ENCODE measurements around the gene BIRC2.

Gene BIRC2

GRCh38 chr11:102398297-102398696 is 51.3 kb downstream of the BIRC2 start:
- Histone ChIP-seq H2BK15ac (ENCODE audit: low read depth, poor library complexity, severe bottlenecking) (no peak overlapping the region), H3K27ac (ENCODE audit: low read length, poor library complexity, severe bottlenecking) (no peak overlapping the region), H2BK5ac (ENCODE audit: low read depth, low read length, poor library complexity, severe bottlenecking) (no peak overlapping the region), H3K18ac (ENCODE audit: low read depth in 1 of 2, low read length in 2 of 2) (no peak overlapping the region), H2AK5ac (ENCODE audit: low read length, severe bottlenecking) (no peak overlapping the region), H3K4me1 (ENCODE audit: control insufficient read depth, insufficient read depth, low read depth, low read length) (peaks cover 5% of the 10 kb centered on the region), H3K79me1 (replicated peaks; ENCODE audit: low read length, poor library complexity, severe bottlenecking) (peaks cover 16% of the 10 kb centered on the region), H4K8ac (ENCODE audit: low read length) (no peak overlapping the region), H2BK120ac (ENCODE audit: low read depth, low read length) (no peak overlapping the region), H3K9me3 (ENCODE audit: control insufficient read depth, low read length) (no peaks in the 10 kb centered on the region), H3K4me3 (ENCODE audit: insufficient read depth in 1 of 2, low read depth in 1 of 2, low read length in 2 of 2) (no peak overlapping the region), H3K14ac (ENCODE audit: low read length in 2 of 2) (no peak overlapping the region), H3K36me3 (ENCODE audit: control insufficient read depth in 1 of 2, insufficient read depth in 2 of 2, low read depth in 1 of 2, low read length in 2 of 2) (peaks cover 16 to 83% of the 10 kb centered on the region in 2 experiments), H3K9ac (ENCODE audit: low read length) (no peak overlapping the region), H3K23ac (ENCODE audit: low read length in 2 of 2) (no peak overlapping the region), H3K4me2 (ENCODE audit: low read length, poor library complexity, severe bottlenecking) (no peak overlapping the region), H2BK12ac (ENCODE audit: low read length in 2 of 2) (no peak overlapping the region), H4K91ac (ENCODE audit: low read length) (no peak overlapping the region), H3K27me3 (ENCODE audit: control insufficient read depth in 1 of 2, insufficient read depth in 1 of 2, low read length in 2 of 2) (no peaks in the 10 kb centered on the region), H3K4ac (ENCODE audit: low read depth in 1 of 2, low read length in 2 of 2) (no peak overlapping the region), H2AFZ (ENCODE audit: low read depth, low read length) (no peak overlapping the region)
- WGBS = 100% methylated on average over 1 of the region's 2 CpGs
- DNase-seq = no peak

GRCh38 chr11:102399189-102399588 is 52.2 kb downstream of the BIRC2 start:
- Histone ChIP-seq H2BK12ac (ENCODE audit: low read length in 2 of 2) (no peak overlapping the region), H3K4me3 (ENCODE audit: insufficient read depth in 1 of 2, low read depth in 1 of 2, low read length in 2 of 2) (no peak overlapping the region), H3K4me2 (ENCODE audit: low read length, poor library complexity, severe bottlenecking) (no peak overlapping the region), H3K23ac (ENCODE audit: low read length in 2 of 2) (no peak overlapping the region), H3K9ac (ENCODE audit: low read length) (no peak overlapping the region), H3K4ac (ENCODE audit: low read depth in 1 of 2, low read length in 2 of 2) (no peak overlapping the region), H3K4me1 (ENCODE audit: control insufficient read depth, insufficient read depth, low read depth, low read length) (peaks cover 2% of the 10 kb centered on the region), H2BK5ac (ENCODE audit: low read depth, low read length, poor library complexity, severe bottlenecking) (no peak overlapping the region), H3K36me3 (ENCODE audit: control insufficient read depth in 1 of 2, insufficient read depth in 2 of 2, low read depth in 1 of 2, low read length in 2 of 2) (peaks cover 8 to 82% of the 10 kb centered on the region in 2 experiments), H2BK120ac (ENCODE audit: low read depth, low read length) (no peak overlapping the region), H3K27ac (ENCODE audit: low read length, poor library complexity, severe bottlenecking) (no peak overlapping the region), H4K8ac (ENCODE audit: low read length) (no peak overlapping the region), H3K14ac (ENCODE audit: low read length in 2 of 2) (no peak overlapping the region), H3K79me1 (replicated peaks; ENCODE audit: low read length, poor library complexity, severe bottlenecking) (peaks cover 17% of the 10 kb centered on the region), H3K9me3 (ENCODE audit: control insufficient read depth, low read length) (no peaks in the 10 kb centered on the region), H2AK5ac (ENCODE audit: low read length, severe bottlenecking) (no peak overlapping the region), H2BK15ac (ENCODE audit: low read depth, poor library complexity, severe bottlenecking) (no peak overlapping the region), H3K27me3 (ENCODE audit: control insufficient read depth in 1 of 2, insufficient read depth in 1 of 2, low read length in 2 of 2) (no peaks in the 10 kb centered on the region), H2AFZ (ENCODE audit: low read depth, low read length) (no peak overlapping the region), H3K18ac (ENCODE audit: low read depth in 1 of 2, low read length in 2 of 2) (no peak overlapping the region), H4K91ac (ENCODE audit: low read length) (no peak overlapping the region)
- DNase-seq = no peak
- 100% methylated on average over 2 of the region's 2 CpGs for WGBS

GRCh38 chr11:102400603-102401002 is 53.6 kb downstream of the BIRC2 start:
- H2BK12ac ChIP-seq (ENCODE audit: low read length in 2 of 2) = no peak overlapping the region
- H3K4me1 ChIP-seq (ENCODE audit: control insufficient read depth, insufficient read depth, low read depth, low read length) = peaks cover 2% of the 10 kb centered on the region
- no peak overlapping the region for H3K23ac ChIP-seq (ENCODE audit: low read length in 2 of 2)
- no peak overlapping the region for H2AFZ ChIP-seq (ENCODE audit: low read depth, low read length)
- peaks cover 5 to 78% of the 10 kb centered on the region in 2 experiments for H3K36me3 ChIP-seq (ENCODE audit: control insufficient read depth in 1 of 2, insufficient read depth in 2 of 2, low read depth in 1 of 2, low read length in 2 of 2)
- H3K79me1 ChIP-seq (replicated peaks; ENCODE audit: low read length, poor library complexity, severe bottlenecking) = peaks cover 17% of the 10 kb centered on the region
- no peak overlapping the region for H3K4me2 ChIP-seq (ENCODE audit: low read length, poor library complexity, severe bottlenecking)
- no peak overlapping the region for H2BK120ac ChIP-seq (ENCODE audit: low read depth, low read length)
- no peak overlapping the region for H4K91ac ChIP-seq (ENCODE audit: low read length)
- H3K4ac ChIP-seq (ENCODE audit: low read depth in 1 of 2, low read length in 2 of 2) = no peak overlapping the region
- H3K18ac ChIP-seq (ENCODE audit: low read depth in 1 of 2, low read length in 2 of 2) = no peak overlapping the region
- 90% methylated on average over 3 of the region's 5 CpGs for WGBS
- H3K14ac ChIP-seq (ENCODE audit: low read length in 2 of 2) = no peak overlapping the region
- H3K4me3 ChIP-seq (ENCODE audit: insufficient read depth in 1 of 2, low read depth in 1 of 2, low read length in 2 of 2) = no peak overlapping the region
- no peak overlapping the region for H3K27ac ChIP-seq (ENCODE audit: low read length, poor library complexity, severe bottlenecking)
- H2BK5ac ChIP-seq (ENCODE audit: low read depth, low read length, poor library complexity, severe bottlenecking) = no peak overlapping the region
- no peak overlapping the region for H4K8ac ChIP-seq (ENCODE audit: low read length)
- no peak overlapping the region for H2AK5ac ChIP-seq (ENCODE audit: low read length, severe bottlenecking)
- H3K27me3 ChIP-seq (ENCODE audit: control insufficient read depth in 1 of 2, insufficient read depth in 1 of 2, low read length in 2 of 2) = no peaks in the 10 kb centered on the region
- H2BK15ac ChIP-seq (ENCODE audit: low read depth, poor library complexity, severe bottlenecking) = no peak overlapping the region
- DNase-seq = no peak
- H3K9me3 ChIP-seq (ENCODE audit: control insufficient read depth, low read length) = no peaks in the 10 kb centered on the region
- no peak overlapping the region for H3K9ac ChIP-seq (ENCODE audit: low read length)

GRCh38 chr11:102401905-102402304 is 54.9 kb downstream of the BIRC2 start:
- Histone ChIP-seq H3K4ac (ENCODE audit: low read depth in 1 of 2, low read length in 2 of 2) (no peak overlapping the region), H3K4me3 (ENCODE audit: insufficient read depth in 1 of 2, low read depth in 1 of 2, low read length in 2 of 2) (no peak overlapping the region), H2BK15ac (ENCODE audit: low read depth, poor library complexity, severe bottlenecking) (no peak overlapping the region), H3K79me1 (replicated peaks; ENCODE audit: low read length, poor library complexity, severe bottlenecking) (peaks cover 21% of the 10 kb centered on the region), H3K23ac (ENCODE audit: low read length in 2 of 2) (no peak overlapping the region), H3K4me2 (ENCODE audit: low read length, poor library complexity, severe bottlenecking) (no peak overlapping the region), H2AK5ac (ENCODE audit: low read length, severe bottlenecking) (no peak overlapping the region), H3K14ac (ENCODE audit: low read length in 2 of 2) (no peak overlapping the region), H2AFZ (ENCODE audit: low read depth, low read length) (no peak overlapping the region), H4K91ac (ENCODE audit: low read length) (no peak overlapping the region), H3K4me1 (ENCODE audit: control insufficient read depth, insufficient read depth, low read depth, low read length) (peaks cover 2% of the 10 kb centered on the region), H3K36me3 (ENCODE audit: control insufficient read depth in 1 of 2, insufficient read depth in 2 of 2, low read depth in 1 of 2, low read length in 2 of 2) (peaks cover 14 to 74% of the 10 kb centered on the region in 2 experiments), H2BK120ac (ENCODE audit: low read depth, low read length) (no peak overlapping the region), H3K9ac (ENCODE audit: low read length) (no peak overlapping the region), H2BK5ac (ENCODE audit: low read depth, low read length, poor library complexity, severe bottlenecking) (no peak overlapping the region), H2BK12ac (ENCODE audit: low read length in 2 of 2) (no peak overlapping the region), H3K27me3 (ENCODE audit: control insufficient read depth in 1 of 2, insufficient read depth in 1 of 2, low read length in 2 of 2) (no peaks in the 10 kb centered on the region), H4K8ac (ENCODE audit: low read length) (no peak overlapping the region), H3K18ac (ENCODE audit: low read depth in 1 of 2, low read length in 2 of 2) (no peak overlapping the region), H3K27ac (ENCODE audit: low read length, poor library complexity, severe bottlenecking) (no peak overlapping the region), H3K9me3 (ENCODE audit: control insufficient read depth, low read length) (no peaks in the 10 kb centered on the region)
- no peak for DNase-seq
- 96% methylated on average over 3 of the region's 3 CpGs for WGBS

All from mesenchymal stem cell (in vitro differentiated cells and primary cell).